Pancreas (tissue), 10 donors: ENCODE data around the gene DTNA. TPM values are rescaled to one million over a fixed set of nuclear protein-coding genes. Genes with fewer than 3 reads are reported as not detected.
"Not testable (repeated sequence)": the region's sequence is repeated elsewhere in the genome, so short reads cannot be mapped to it uniquely, and the experiment has no call there.

Experiments used
- ATAC-seq, 4 donors: fragments of 200-7000 bp; cut with Tn5 transposase; one replicate each; pipeline versions ENCODE4 v1.8.0 to v1.9.1; 2020; ENCODE audit warnings: mild to moderate bottlenecking in 4 of 4, moderate library complexity in 4 of 4
- DNase-seq, 6 donors: peaks; one replicate each; pipeline ENCODE4 v3.0.0-alpha.2; 2020
- FAIRE-seq: peaks from 2 replicates; lab custom pipeline; 2012; peaks lifted over from hg19 to GRCh38; lab: Jason Lieb, UNC
- H3K27ac ChIP-seq, 4 donors: fragments of 200-600 bp; sonication (generic); 1 replicate in 3 of 4; 2 replicates in 1 of 4; pipeline versions ENCODE4 v1.5.0 to v1.8.0; 2020
- H3K27me3 ChIP-seq, 4 donors: fragments of 200-600 bp; one replicate each; pipeline ENCODE4 v1.8.0; 2021
- H3K36me3 ChIP-seq, 3 donors: fragments of 200-600 bp; sonication (generic) in 1 of 3; one replicate each; pipeline versions ENCODE4 v1.5.0 to v1.8.0; 2020 to 2021
- H3K4me1 ChIP-seq, 3 donors: fragments of 200-600 bp; one replicate each; pipeline ENCODE4 v1.8.0; 2021
- H3K4me3 ChIP-seq, 4 donors: fragments of 200-600 bp; sonication (generic) in 2 of 4; one replicate each; pipeline versions ENCODE4 v1.5.0 to v1.8.0; 2020 to 2021
- H3K9me3 ChIP-seq, 4 donors: fragments of 200-600 bp; one replicate each; pipeline ENCODE4 v1.8.0; 2021
- CTCF ChIP-seq, 4 donors: fragments of 200-600 bp; sonication (generic) in 3 of 4; IDR thresholded peaks; one replicate each; pipeline versions ENCODE4 v1.5.0 to v1.8.0; 2021; ENCODE audit warnings: antibody characterized with exemption in 4 of 4
- WGBS, 2 donors: extraction: QIAGEN DNeasy Blood & Tissue Kit; methylation state at CpG; one replicate each; pipeline ENCODE4 v1.1.7; 2013; 5-methylcytosine and 5-hydroxymethylcytosine counted together
- intact Hi-C, 3 donors: fragments of 100-400 bp; cut with DNase I; formaldehyde crosslinking; loops; one replicate each; pipeline versions ENCODE4 v1.11.1 to v1.14.2; 2022
- polyA plus RNA-seq, 2 donors: library from polyadenylated mRNA; stranded (reverse); fragments of 200-250 nt; gene quantifications; one replicate each; pipeline ENCODE4 v1.2.3, GENCODE V29; 2013
- total RNA-seq, 6 donors: library from RNA; stranded (reverse); fragmentation: NEBNext Ultra II Directional in 4 of 6; extraction: Animal tissue kit (Norgen Biotek cat#: 25700) in 4 of 6; gene quantifications; one replicate each; pipeline versions ENCODE4 v1.2.1 to v1.2.4, GENCODE V29; 2021 to 2023
- donor health status: healthy with polysubstance abuse.
- donor health status: DM: no; HTN: no; CAD: no; lungs with moderate emphysema.
- donor health status: DM: no; HTN: no; CAD: no.
- donor health status: control.
- donor health status: control.
- donor health status: Bipolar disorder and iron deficiency.
- donor health status: DM: yes; HTN: yes; CAD: no.
- donor health status: DM: no; HTN: no; CAD: no.
- donor health status: DM: no; HTN: no; CAD: no.
- donor health status: DM: yes; HTN: yes; CAD: no.

The DTNA gene
- total and polyA plus RNA-seq, 8 donors, result 15.3 to 37.5 (median 26.4) TPM

GRCh38 chr18:34913837-34914661 is 204.0 kb downstream of the DTNA start:
- H3K27me3 ChIP-seq, result no peaks in the 10 kb centered on the region
- WGBS, 2 donors, result 84 to 85% methylated on average over 4 of the region's 4 CpGs
- no peaks in the 10 kb centered on the region for H3K36me3 ChIP-seq
- no peak overlapping the region for H3K4me3 ChIP-seq
- DNase-seq (no peak), FAIRE-seq (no peak), ATAC-seq (no peak)
- TF ChIP-seq CTCF (IDR thresholded peaks at IDR 0.05), result no peak
- no peaks in the 10 kb centered on the region for H3K4me1 ChIP-seq
- no peaks in the 10 kb centered on the region for H3K9me3 ChIP-seq
- intact Hi-C loops, result no loop called here
- H3K27ac ChIP-seq, result no peak overlapping the region

GRCh38 chr18:34915046-34915445 is 204.9 kb downstream of the DTNA start:
- no peak for FAIRE-seq
- intact Hi-C loops, result no loop called here
- WGBS, 2 donors, result 68 to 76% methylated on average over 3 of the region's 3 CpGs

GRCh38 chr18:34916539-34916938 is 206.4 kb downstream of the DTNA start:
- intact Hi-C loops, ATAC-seq: not testable (repeated sequence)

More at GRCh38 chr18:34915046-34915445, 204.9 kb downstream of the DTNA start:
- Histone ChIP-seq H3K36me3 (no peaks in the 10 kb centered on the region), H3K27ac (no peak overlapping the region), H3K27me3 (no peaks in the 10 kb centered on the region), H3K9me3 (no peaks in the 10 kb centered on the region), H3K4me3 (no peak overlapping the region), H3K4me1 (no peaks in the 10 kb centered on the region)
- no peak for DNase-seq
- ATAC-seq, result no peak
- no peak for TF ChIP-seq CTCF (IDR thresholded peaks at IDR 0.05)

GRCh38 chr18:34918856-34919255 is 208.8 kb downstream of the DTNA start:
- no peak for FAIRE-seq
- intact Hi-C loops, result no loop called here
- no peaks in the 10 kb centered on the region for H3K9me3 ChIP-seq
- H3K27ac ChIP-seq, result no peak overlapping the region
- no peak overlapping the region for H3K4me3 ChIP-seq
- DNase-seq, result no peak
- WGBS, 2 donors, result 65 to 69% methylated on average over 5 of the region's 5 CpGs
- no peak for TF ChIP-seq CTCF (IDR thresholded peaks at IDR 0.05)
- no peaks in the 10 kb centered on the region for H3K27me3 ChIP-seq
- no peaks in the 10 kb centered on the region for H3K4me1 ChIP-seq
- no peaks in the 10 kb centered on the region for H3K36me3 ChIP-seq
- no peak for ATAC-seq

More at GRCh38 chr18:34916539-34916938, 206.4 kb downstream of the DTNA start:
- not testable (repeated sequence) for H3K4me1 ChIP-seq, H3K27ac ChIP-seq, DNase-seq, H3K4me3 ChIP-seq, FAIRE-seq, H3K36me3 ChIP-seq, H3K27me3 ChIP-seq, H3K9me3 ChIP-seq
- 89 to 96% methylated on average over 7 of the region's 7 CpGs for WGBS, 2 donors

- WGBS, 2 donors, result 82 to 90% methylated on average over 1 of the region's 1 CpG
- FAIRE-seq, result no peak
These were observed 211.1 kb downstream of the DTNA start for GRCh38 chr18:34921226-34921625.

More at GRCh38 chr18:34921226-34921625, 211.1 kb downstream of the DTNA start:
- Histone ChIP-seq H3K4me3 (no peak overlapping the region), H3K27me3 (no peaks in the 10 kb centered on the region), H3K27ac (no peak overlapping the region), H3K4me1 (no peaks in the 10 kb centered on the region), H3K36me3 (no peaks in the 10 kb centered on the region), H3K9me3 (no peaks in the 10 kb centered on the region)
- TF ChIP-seq CTCF (IDR thresholded peaks at IDR 0.05), result no peak
- ATAC-seq (no peak), DNase-seq (no peak)
- intact Hi-C loops, result no loop called here
